Caco-2 (cell line): Measurements from ENCODE around the gene SERAC1. TPM values are rescaled to one million over a fixed set of nuclear protein-coding genes. Genes with fewer than 3 reads are reported as not detected.

Experiments
- BruUV-seq: library from RNA; stranded (reverse); fragments of 400-500 nt; replicated peaks from 2 replicates; lab custom pipeline; 2021; lab: Mats Ljungman, UMichigan
- CTCF ChIA-PET: fragments of 300-600 bp; sonication (Branson Sonifier 250); formaldehyde crosslinking; loops from one replicate; lab custom pipeline; 2022; ENCODE audit warnings: antibody characterized with exemption; lab: Charles Lee
- POLR2A ChIA-PET: fragments of 300-600 bp; sonication (Branson Sonifier 250); formaldehyde crosslinking; loops from one replicate; lab custom pipeline; 2022; ENCODE audit warnings: antibody characterized with exemption; lab: Charles Lee
- DNase-seq, 2 experiments: peaks; one replicate each; pipeline versions ENCODE4 v3.0.0 to v3.0.0-alpha.2; 2020 to 2022
- H3K27me3 ChIP-seq: replicated peaks from 2 replicates; pipeline ENCODE4 v1.6.0; 2011; ENCODE audit warnings: low read length; ENCODE audit not compliant: control insufficient read depth, insufficient read depth
- H3K36me3 ChIP-seq: 2 replicates; pipeline ENCODE4 v1.5.1; 2011; ENCODE audit warnings: low read length; ENCODE audit not compliant: control insufficient read depth, insufficient read depth
- H3K4me1 ChIP-seq: fragments of 250-450 bp; sonication (Bioruptor Pico); 2 replicates; pipeline ENCODE4 v1.5.1; 2020; ENCODE audit warnings: mild to moderate bottlenecking
- H3K4me3 ChIP-seq: 2 replicates; pipeline ENCODE4 v1.5.1; 2011; ENCODE audit warnings: low read depth, mild to moderate bottlenecking, control low read depth, low read length
- H3K9me3 ChIP-seq: fragments of 250-450 bp; sonication (Bioruptor Pico); 2 replicates; pipeline ENCODE4 v1.5.1; 2020; ENCODE audit warnings: mild to moderate bottlenecking, moderate library complexity
- H3K27ac Mint-ChIP-seq: one replicate; pipeline ENCODE4 v1.8.0; 2022; ENCODE audit warnings: mixed read lengths; ENCODE audit not compliant: unreplicated experiment
- H3K27me3 Mint-ChIP-seq: one replicate; pipeline ENCODE4 v1.8.0; 2022; ENCODE audit warnings: mixed read lengths; ENCODE audit not compliant: insufficient read depth, unreplicated experiment
- H3K36me3 Mint-ChIP-seq: one replicate; pipeline ENCODE4 v1.8.0; 2022; ENCODE audit warnings: mild to moderate bottlenecking, mixed read lengths; ENCODE audit not compliant: insufficient read depth, unreplicated experiment
- H3K4me1 Mint-ChIP-seq: one replicate; pipeline ENCODE4 v1.8.0; 2022; ENCODE audit warnings: low read depth, mixed read lengths; ENCODE audit not compliant: unreplicated experiment
- H3K4me3 Mint-ChIP-seq: one replicate; pipeline ENCODE4 v1.8.0; 2022; ENCODE audit warnings: mild to moderate bottlenecking, moderate library complexity, mixed read lengths; ENCODE audit not compliant: unreplicated experiment
- H3K9me3 Mint-ChIP-seq: one replicate; pipeline ENCODE4 v1.8.0; 2022; ENCODE audit warnings: mixed read lengths; ENCODE audit not compliant: unreplicated experiment
- CTCF ChIP-seq, 2 experiments: fragments of 200-600 bp in 1 of 2; IDR thresholded peaks; 1 replicate in 1 of 2; 2 replicates in 1 of 2; pipeline versions ENCODE4 v1.5.1 to v1.8.0; 2011 to 2022; ENCODE audit warnings: antibody characterized with exemption in 1 of 2, control low read depth in 1 of 2, inconsistent platforms in 1 of 2, low read depth in 1 of 2, low read length in 1 of 2, mild to moderate bottlenecking in 1 of 2, moderate library complexity in 1 of 2; ENCODE audit not compliant: insufficient read depth in 1 of 2, severe bottlenecking in 1 of 2, unreplicated experiment in 1 of 2
- intact Hi-C: fragments of 100-400 bp; cut with micrococcal nuclease; formaldehyde crosslinking; loops from one replicate; pipeline ENCODE4 v1.10.0; 2022; ENCODE audit not compliant: unreplicated experiment
- total RNA-seq: library from RNA; stranded (reverse); gene quantifications from 2 replicates; pipeline ENCODE4 v1.2.3, GENCODE V29; 2022

The SERAC1 gene
- total RNA-seq, 1 experiment from 2014 or later, result 7.4 TPM

GRCh38 chr6:158070513-158070912 is 97.5 kb downstream of the SERAC1 start:
- Histone ChIP-seq H3K4me3 (no peak overlapping the region), H3K9me3 (no peaks in the 10 kb centered on the region), H3K27me3 (no peaks in the 10 kb centered on the region), H3K36me3 (no peaks in the 10 kb centered on the region), H3K4me1 (peaks cover 8% of the 10 kb centered on the region; the same call in 1 of the 2 replicates)
- Mint-ChIP-seq H3K9me3 (no peaks in the 10 kb centered on the region), H3K4me1 (peaks cover 7% of the 10 kb centered on the region), H3K27me3 (no peaks in the 10 kb centered on the region), H3K27ac (no peak overlapping the region), H3K36me3 (peaks cover 50% of the 10 kb centered on the region), H3K4me3 (no peak overlapping the region)
- BruUV-seq, result no TSS peak
- intact Hi-C loops, result loop anchor here (5.0 kb wide), 1 partner anchor 62 kb away; no protein-coding TSS in a partner anchor
- DNase-seq, result no peak
- CTCF ChIA-PET, result no interaction called here
- no peak for TF ChIP-seq CTCF (IDR thresholded peaks at IDR 0.05; ENCODE audit: insufficient read depth in 1 of 2, low read depth in 1 of 2, low read length in 1 of 2, severe bottlenecking in 1 of 2, unreplicated experiment in 1 of 2)
- POLR2A ChIA-PET, result no interaction called here

GRCh38 chr6:158069800-158070195 is 98.3 kb downstream of the SERAC1 start:
- CTCF ChIA-PET, result no interaction called here
- Histone ChIP-seq H3K36me3 (no peaks in the 10 kb centered on the region), H3K4me3 (no peak overlapping the region), H3K9me3 (no peaks in the 10 kb centered on the region), H3K4me1 (peaks cover 8% of the 10 kb centered on the region; the same call in 1 of the 2 replicates), H3K27me3 (no peaks in the 10 kb centered on the region)
- Mint-ChIP-seq H3K27ac (no peak overlapping the region), H3K9me3 (no peaks in the 10 kb centered on the region), H3K36me3 (peaks cover 46% of the 10 kb centered on the region), H3K4me1 (peaks cover 7% of the 10 kb centered on the region), H3K4me3 (no peak overlapping the region), H3K27me3 (no peaks in the 10 kb centered on the region)
- POLR2A ChIA-PET, result no interaction called here
- TF ChIP-seq CTCF (IDR thresholded peaks at IDR 0.05; ENCODE audit: insufficient read depth in 1 of 2, low read depth in 1 of 2, low read length in 1 of 2, severe bottlenecking in 1 of 2, unreplicated experiment in 1 of 2), result no peak
- no TSS peak for BruUV-seq
- intact Hi-C loops, result loop anchor here (5.0 kb wide), 1 partner anchor 63 kb away; no protein-coding TSS in a partner anchor
- DNase-seq, result no peak

- BruUV-seq, result no TSS peak
- POLR2A ChIA-PET, result no interaction called here
- H3K27ac Mint-ChIP-seq, result peak overlapping the region; percentile 33
Observed at GRCh38 chr6:158068893-158069799, 98.9 kb downstream of the SERAC1 start.

More at GRCh38 chr6:158068893-158069799, 98.9 kb downstream of the SERAC1 start:
- H3K27me3 ChIP-seq, result no peaks in the 10 kb centered on the region
- peaks cover 7% of the 10 kb centered on the region for H3K4me1 Mint-ChIP-seq
- intact Hi-C loops, result no loop called here
- H3K36me3 ChIP-seq, result no peaks in the 10 kb centered on the region
- no peak for TF ChIP-seq CTCF (IDR thresholded peaks at IDR 0.05; ENCODE audit: insufficient read depth in 1 of 2, low read depth in 1 of 2, low read length in 1 of 2, severe bottlenecking in 1 of 2, unreplicated experiment in 1 of 2)
- H3K9me3 Mint-ChIP-seq, result no peaks in the 10 kb centered on the region
- H3K9me3 ChIP-seq, result no peaks in the 10 kb centered on the region
- H3K4me3 ChIP-seq, result no peak overlapping the region
- CTCF ChIA-PET, result no interaction called here
- no peak overlapping the region for H3K4me3 Mint-ChIP-seq
- H3K27me3 Mint-ChIP-seq, result no peaks in the 10 kb centered on the region
- no peak for DNase-seq
- H3K36me3 Mint-ChIP-seq, result peaks cover 45% of the 10 kb centered on the region
- peaks cover 8% of the 10 kb centered on the region; the same call in 1 of the 2 replicates for H3K4me1 ChIP-seq
